GM18909 (cell line): ENCODE measurements around the gene TM2D3.

Experiments
- ATAC-seq: cut with Tn5 transposase; IDR thresholded peaks from one replicate; pipeline ENCODE4 v1.9.1; 2021; ENCODE audit warnings: mild to moderate bottlenecking; ENCODE audit not compliant: unreplicated experiment, poor library complexity

TM2D3 gene, protein sequence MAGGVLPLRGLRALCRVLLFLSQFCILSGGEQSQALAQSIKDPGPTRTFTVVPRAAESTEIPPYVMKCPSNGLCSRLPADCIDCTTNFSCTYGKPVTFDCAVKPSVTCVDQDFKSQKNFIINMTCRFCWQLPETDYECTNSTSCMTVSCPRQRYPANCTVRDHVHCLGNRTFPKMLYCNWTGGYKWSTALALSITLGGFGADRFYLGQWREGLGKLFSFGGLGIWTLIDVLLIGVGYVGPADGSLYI

DNA sequence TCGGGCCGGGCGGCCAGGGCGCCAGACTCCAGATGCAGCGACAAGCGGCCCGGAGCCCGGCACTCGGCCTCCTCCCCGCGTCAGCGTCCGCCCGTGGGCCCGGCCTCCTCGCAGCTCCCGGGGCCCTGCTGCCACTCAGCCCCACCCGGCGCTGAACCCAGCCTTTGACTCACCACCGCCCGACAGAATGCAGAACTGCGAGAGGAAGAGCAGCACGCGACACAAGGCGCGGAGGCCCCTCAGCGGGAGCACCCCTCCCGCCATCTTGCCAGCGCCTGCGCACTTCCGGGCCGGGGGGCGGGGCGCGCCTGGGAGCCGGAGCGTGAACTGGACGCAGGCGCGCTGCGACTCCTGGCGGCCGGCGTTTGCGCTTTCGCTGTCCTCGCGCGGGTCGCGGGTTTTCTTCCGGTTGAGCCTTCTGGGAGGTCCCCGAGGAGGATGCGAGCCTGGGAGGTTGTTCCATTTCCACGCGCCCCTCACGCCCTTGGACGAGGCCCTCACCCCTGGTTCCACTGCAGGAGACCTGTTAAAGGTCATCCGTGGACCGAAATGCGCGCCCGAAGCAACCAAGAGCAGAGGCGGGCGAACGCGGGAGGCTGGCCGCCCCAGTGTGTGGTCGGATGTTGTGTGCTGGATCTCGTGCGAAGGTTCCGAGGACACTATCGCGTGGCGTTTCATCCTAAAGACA, at the start of gene TM2D3:
Gene TM2D3, minus strand, starts transcription at position 284 of the 688 bp plus-strand sequence. Its CDS starts 20 bp downstream, at position 264.
- ATAC-seq: peak; percentile 89

DNA sequence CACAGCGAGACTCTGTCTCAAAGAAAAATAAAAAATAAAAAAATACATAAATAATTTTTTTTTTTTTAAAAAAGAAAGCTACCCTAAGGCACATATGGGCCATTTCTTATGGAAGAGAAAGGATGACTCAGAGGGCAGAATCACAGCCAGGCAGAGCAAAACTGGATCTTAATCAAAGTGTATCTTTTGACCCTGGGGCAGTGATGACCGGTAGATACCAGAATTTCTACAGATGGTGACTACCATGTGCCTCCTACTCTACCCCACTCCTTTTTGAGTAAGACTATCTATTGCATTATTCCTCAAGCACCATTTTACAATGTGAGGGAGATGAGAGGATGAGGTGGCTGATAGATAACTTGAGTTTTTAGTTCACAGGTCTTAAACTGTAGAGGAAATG, 46.1 kb upstream of the TM2D3 start:
- no peak for ATAC-seq

DNA sequence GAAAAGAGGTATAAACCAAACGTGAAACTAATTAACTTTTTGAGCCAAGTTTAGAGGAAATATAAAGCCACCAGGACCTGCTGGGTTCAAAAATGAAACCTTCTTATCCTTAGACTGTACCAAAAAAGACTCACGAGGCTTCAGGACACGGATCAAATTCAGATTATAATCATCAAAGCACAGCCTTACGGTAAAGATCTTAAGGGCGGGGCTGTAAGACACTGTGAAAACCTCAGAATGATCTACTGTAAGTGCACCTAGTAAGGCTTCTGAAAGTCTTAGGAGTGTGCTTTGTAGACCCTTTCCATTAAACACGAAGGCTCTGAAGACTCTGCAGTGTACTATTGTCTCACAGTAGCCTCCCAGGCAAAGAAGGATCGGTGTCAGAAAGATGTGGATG, 45.3 kb upstream of the TM2D3 start:
- no peak for ATAC-seq

DNA sequence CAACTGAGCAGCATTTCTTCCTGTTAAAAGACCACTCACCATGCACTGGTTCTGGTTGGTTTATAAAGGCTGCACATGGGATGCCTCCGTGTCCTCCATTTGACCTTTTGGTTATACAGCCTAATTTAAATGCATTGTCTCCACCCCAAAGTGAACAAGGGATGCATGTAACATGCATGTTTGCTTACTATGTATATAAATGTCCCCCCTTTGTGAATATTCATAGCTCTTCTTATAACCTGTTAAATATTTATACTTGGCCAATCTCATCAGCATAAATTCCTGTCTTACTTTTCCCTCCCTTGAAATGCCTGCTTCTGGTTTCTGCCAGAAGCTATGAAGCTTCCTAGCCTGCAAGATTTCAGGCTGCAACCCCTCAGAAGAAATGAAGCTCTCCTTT, 44.6 kb upstream of the TM2D3 start:
- no peak for ATAC-seq

DNA sequence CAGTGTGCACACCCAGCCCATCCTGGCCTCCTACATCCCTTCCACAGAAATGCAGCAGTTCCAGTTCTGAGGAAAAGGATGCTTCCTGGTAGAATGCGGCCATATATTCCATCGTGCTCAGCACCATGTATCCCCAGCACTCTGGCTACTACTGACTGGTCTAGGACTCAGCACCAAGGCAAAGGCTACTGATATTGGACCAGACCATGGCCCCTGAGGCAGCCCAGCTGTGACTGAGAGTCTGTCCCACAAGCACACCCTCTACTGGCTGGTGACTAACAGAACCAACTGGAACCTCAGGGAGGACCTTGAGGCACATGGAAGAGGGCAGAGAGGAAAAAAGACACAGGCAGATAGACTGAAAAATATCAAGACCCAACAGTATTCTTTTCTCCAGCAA, 42.1 kb upstream of the TM2D3 start:
- no peak for ATAC-seq

DNA sequence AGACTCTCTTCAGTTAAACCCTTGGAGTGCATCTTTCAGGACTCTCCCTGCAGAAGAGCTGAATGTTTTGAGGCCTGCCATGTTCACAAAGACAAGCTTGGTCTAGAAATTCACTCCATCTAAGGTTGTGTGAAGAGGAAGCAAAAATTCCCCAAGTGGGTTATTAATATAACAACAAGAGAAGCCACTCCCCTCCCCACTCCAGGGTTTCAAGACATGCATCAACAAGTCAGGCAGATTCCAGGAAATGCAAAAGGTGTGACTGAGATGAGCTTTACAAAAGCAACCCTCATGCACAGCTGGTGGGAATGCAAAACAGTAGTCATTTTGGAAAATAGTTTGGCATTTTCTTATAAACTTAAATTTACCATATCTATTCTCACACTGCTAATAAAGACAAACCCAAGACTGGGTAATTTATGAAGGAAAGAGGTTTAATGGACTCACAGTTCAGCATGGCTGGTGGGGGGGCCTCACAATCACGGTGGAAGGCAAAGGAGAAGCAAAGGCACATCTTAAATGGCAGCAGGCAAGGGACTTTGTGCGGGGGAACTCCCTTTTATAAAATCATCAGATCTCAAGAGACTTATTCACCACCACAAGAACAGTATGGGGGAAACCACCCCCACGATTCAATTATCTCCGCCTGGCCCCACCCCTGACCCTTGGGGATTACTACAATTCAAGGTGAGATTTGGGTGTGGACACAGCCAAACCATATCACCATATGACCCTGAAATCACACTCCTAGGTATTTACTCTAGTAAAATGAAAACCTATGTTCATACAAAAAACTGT, 40.8 kb upstream of the TM2D3 start:
- ATAC-seq: no peak

DNA sequence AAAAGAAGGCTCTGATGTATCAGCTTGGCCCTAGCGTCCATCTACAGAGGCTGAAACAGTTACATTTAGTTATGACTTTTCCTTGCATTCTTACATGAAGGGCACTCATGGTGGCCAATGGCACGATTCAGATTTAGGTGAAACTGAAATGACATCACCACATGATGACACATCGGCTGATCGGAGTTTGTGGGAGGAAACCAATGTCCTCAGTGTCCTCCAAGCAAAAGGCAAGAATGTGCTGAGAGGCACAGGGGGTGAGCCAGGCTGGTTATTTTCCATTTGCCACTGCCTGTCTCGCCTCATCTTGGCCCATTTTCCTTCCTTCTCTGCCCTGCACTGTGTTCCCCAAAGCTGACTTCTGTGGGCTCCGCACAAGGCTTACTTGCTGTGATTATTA, 37.7 kb upstream of the TM2D3 start:
- ATAC-seq: no peak

DNA sequence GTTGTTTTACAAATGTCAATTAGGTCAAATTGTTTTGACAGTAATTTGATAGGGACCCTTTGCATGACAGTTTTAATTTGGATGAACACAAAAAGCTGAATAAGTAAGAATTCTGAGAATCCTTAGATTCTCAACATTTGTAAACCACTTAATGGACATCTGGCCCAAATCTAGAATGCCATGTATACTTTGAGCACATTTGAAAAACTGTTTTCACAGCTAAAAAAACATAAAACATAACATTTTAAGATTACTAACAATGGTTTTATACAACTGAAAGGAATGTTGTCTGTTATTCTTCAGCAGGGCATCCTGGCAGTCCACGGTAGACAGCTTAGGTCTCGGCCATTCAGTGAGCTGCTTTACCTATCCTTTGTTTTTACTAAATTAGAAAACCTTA, 34.5 kb upstream of the TM2D3 start:
- ATAC-seq: no peak

DNA sequence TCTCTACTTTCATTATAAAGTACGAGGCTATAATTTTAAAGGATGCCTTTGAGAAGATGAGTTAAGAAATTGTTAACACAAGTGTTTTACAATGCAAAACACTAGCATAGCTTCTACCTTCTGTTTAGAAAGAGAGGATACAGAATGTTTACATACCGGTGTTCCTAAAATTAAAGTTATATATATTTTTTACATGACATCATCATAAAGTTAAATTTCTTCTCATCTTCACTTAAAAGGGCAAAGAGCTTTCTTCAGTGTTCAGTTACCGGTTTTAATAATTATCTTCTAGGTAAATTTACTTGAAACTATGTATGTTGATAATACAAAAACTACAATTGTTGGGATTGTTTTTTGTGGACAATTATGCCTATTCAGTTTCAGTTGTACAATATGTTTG, 32.7 kb upstream of the TM2D3 start:
- no peak for ATAC-seq

DNA sequence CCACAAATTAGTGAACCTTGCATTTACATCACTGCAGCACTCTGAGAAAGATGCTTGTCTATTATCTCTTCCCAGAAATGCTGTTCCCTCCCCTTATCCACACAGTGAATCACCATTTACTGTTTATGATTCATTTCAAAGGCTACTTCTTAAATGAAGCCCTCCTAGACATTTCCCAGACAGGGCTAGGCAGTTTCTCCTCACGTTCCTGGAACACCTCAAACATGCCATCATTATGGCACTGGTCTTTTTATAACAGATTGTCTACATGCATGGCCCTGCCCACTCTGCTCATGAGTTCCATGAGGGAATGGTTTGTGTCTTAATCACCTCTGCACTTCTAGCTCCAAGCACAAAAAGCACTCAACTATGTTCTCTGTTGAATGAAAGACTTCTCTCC, 32.2 kb upstream of the TM2D3 start:
- ATAC-seq: no peak

DNA sequence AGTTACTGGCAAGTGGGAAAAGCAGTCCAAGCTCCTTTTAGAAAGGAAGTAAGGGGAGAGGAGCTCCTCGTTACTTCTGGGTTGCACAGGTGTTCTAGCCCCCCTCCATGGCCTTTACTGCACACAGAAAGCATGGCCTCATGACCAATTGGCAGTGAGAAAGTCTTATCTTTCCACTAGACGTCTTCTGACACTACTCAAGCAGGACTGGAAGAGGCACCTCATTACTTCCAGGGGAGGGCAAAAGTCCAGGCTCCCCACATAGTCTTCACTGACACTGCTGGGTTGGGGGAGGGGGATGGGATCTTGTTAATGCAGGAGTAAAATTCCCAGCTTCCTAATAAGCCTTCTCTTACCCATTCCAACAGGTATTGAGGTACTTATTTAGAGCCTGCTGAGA, 27.6 kb upstream of the TM2D3 start:
- no peak for ATAC-seq

DNA sequence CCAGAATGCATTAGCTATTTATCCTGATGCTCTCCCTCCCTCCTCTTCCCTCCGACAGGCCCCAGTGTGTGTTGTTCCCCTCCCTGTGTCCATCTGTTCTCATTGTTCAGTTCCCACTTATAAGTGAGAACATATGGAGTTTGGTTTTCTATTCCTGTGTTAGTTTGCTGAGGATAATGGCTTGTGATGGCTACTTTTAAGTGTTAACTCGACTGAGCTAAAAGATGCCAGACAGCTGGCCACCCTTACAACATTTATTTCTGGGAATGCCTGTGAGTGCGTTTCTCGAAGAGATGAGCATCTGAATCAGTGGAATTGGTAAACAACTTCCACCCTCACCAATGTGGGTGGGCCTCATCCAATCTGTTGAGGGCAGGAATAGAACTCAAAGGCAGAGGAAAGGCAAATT, 24.7 kb upstream of the TM2D3 start:
- no peak for ATAC-seq

DNA sequence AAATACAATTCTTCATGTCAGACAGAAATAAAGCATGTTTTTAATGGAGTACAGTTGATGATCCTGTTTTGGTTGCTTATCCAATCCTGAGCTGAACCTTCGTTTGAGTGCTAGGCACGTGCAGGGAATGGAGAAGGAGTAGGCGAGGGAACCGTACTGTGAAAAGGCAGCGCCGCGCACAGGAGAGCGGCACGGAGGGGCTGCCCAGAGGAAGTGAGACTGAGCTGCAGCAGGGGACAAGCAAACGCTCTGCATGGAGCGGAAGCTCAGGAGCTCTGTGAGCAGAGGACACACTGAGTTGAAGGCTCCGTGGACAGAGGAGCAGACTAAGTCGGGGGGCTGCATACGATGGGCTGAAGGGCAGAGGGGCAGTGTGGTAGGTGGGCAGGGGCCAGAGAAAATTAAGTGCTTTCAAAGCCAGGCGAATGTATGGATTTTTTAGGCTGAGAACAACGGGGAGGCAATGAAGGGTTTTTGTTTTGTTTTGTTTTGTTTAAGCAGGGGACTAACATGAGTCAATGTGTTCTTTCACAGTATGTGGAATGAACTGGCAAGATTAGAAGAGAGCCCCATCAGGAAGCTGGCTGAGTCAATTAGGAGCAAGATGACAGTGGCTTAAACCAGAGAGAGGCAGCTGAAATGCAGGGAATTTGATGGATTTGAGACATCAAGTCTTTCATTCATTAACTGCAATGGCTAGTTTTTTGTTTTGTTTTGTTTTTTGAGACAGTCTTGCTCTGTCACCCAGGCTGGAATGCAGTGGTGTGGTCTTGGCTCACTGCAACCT, 23.8 kb upstream of the TM2D3 start:
- peak; percentile 81 for ATAC-seq

DNA sequence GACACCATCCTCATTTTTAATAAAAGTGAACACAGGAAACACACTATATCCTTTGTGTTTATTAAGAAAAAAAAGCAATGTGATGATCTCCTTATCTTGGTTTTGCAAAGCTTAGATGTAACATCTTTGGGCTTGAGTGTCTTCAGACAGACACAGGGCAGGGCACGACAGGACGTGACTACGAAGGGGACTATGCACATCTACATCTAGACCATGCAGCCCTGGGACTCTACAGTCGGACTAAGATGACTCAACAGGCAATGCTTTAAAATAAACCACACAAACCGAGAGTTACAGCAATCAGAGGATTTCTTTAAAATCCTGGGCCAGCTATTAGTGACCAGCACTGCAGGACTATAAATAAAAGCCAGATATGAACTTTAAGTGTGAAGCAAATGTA, 22.8 kb upstream of the TM2D3 start:
- ATAC-seq: no peak

DNA sequence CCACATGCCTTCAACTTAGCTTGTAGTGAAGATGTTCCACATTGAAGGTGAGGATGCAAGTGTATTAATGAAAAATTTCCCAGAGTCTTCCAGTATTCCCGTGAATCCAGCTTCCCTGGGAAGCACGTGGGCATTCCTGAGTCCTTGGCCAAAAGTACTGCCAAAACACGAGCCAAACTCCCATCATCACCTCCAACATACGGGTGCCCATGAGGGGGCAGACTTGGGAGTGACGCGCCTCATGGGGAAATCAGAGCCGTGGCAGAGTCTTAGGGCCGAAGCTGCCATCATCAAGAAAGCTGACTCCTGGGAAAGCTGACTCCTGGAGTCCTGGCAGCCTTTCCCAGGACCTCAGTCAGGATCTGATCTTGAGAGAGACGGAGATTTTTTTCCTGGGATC, 20.1 kb upstream of the TM2D3 start:
- no peak for ATAC-seq

DNA sequence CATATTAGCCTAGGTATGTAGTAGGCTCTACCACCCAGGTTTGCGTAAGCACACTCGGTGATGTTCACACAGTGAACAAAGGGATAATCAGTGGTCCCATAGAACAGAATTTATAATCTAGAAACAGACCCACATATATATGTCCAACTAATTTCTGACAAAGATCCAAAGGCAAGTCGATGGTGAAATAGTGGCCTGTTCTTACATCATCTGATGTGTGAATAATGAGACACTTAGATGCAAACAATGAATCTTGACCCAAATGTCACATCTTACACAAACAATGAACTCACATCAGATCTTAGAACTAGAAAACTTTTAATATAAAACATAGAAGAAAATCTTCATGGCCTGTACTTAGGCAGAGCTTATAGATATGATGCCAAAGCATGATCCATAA, 17.6 kb upstream of the TM2D3 start:
- no peak for ATAC-seq

DNA sequence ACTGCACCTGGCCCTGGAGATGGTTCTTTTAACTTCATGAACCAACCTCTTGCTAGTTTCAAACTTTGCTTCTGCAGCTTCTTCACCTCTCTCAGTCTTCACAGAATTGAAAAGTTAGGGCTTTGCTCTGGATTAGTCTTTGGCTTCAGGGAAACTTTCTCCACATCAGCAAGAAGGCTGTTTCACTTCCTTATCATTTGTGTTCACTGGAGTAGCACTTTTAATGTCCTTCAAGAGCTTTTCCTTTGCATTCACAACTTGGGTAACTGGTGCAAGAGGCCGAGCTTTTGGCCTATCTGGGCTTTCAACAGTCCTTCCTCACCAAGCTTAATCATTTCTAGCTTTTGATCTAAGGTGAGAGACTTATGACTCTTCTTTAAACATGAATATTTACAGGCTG, 15.7 kb upstream of the TM2D3 start:
- ATAC-seq: no peak

DNA sequence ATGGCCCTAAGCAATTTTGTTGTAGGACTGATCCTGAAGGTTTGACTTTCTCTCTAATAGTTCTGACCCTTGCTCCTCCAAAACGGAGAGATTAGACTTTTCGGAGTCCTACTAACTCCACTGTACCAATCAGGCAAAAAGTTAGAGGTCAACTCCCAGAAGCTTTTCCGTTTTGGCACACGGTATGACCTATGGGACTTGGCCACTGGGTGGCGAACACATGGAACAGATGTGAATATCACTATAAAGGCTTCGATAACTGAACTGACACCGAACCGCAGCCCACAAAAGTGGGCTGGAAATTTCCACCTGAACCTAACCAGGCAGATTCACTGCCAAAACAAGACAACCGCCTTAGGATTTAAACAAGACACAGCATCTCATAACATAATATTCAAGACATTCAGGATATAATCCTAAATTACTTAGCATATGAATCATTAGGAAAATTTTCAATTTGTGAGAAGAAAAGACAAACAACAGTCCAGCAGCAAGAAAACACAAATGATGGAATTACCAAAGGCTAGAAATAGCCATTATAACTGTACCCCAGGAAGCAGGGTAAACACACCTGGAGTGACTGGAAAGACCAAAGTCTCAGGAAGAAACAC, 12.2 kb upstream of the TM2D3 start:
- ATAC-seq: no peak

DNA sequence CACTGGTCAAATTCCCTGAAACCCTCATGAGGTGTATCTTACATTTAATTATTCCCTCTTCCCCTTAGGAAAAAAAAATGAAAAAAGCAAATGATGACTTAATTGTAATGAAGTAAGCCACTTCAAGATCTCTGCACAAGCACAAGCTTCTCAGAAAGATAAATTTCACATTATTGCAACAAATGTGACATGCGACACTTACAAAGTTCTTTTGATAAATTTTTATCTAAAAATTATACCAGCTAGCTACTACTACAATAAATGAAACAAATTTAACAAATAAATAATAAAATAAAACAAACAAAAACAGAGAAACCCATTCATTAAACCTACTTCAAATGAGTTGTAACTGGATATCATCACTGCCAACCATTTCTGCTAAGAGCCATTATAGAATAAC, 10.0 kb upstream of the TM2D3 start:
- no peak for ATAC-seq

DNA sequence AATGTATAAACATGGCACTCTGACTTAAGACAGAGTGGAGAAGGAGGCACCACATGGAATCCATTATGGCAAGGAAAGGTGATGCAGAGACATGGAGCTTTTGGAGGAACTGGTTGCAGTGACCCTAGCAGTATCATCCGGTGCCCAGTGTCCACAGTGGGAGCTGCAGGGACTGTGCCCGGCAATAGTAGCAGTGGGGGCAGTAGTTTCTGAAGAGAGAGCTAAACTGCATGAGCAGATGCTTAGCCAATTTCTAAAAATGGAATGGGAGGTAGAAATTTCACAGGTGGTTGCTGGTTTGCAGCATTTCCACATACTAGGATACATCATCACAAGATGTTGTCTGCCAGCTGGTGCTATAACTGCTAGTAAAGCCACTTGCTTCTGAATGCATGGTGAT, 7.8 kb upstream of the TM2D3 start:
- ATAC-seq: no peak
